H1 (cell line): ENCODE results near the gene SOX2. TPM values are rescaled to one million over a fixed set of nuclear protein-coding genes. Genes with fewer than 3 reads are reported as not detected.

Experiments
- CTCF ChIA-PET: fragments of 300-600 bp; sonication (Branson Sonifier 250); formaldehyde crosslinking; loops from one replicate; lab custom pipeline; 2021; ENCODE audit not compliant: partially characterized antibody; lab: Charles Lee
- POLR2A ChIA-PET: fragments of 300-600 bp; sonication (Branson Sonifier 250); formaldehyde crosslinking; loops from one replicate; lab custom pipeline; 2021; ENCODE audit warnings: inconsistent platforms; ENCODE audit not compliant: partially characterized antibody; lab: Charles Lee
- DNase-seq, 2 experiments: peaks; one replicate each; pipeline versions ENCODE4 v3.0.0 to v3.0.0-alpha.2; 2010 to 2022; ENCODE audit warnings: low spot score in 2 of 2, low read depth in 1 of 2, mixed read lengths in 1 of 2
- FAIRE-seq: peaks from 2 replicates; lab custom pipeline; 2011; peaks lifted over from hg19 to GRCh38; lab: Jason Lieb, UNC
- H2AFZ ChIP-seq: 2 replicates; pipeline ENCODE4 v1.8.1; 2012; ENCODE audit warnings: low read length, inconsistent platforms
- H2AK5ac ChIP-seq: 2 replicates; pipeline ENCODE4 v1.6.1; 2013; ENCODE audit warnings: low read depth, low read length
- H2BK120ac ChIP-seq: replicated peaks from 2 replicates; pipeline ENCODE3; 2013; ENCODE audit warnings: low read depth, low read length, inconsistent platforms
- H2BK12ac ChIP-seq: 2 replicates; pipeline ENCODE4 v1.6.1; 2013; ENCODE audit warnings: low read depth, low read length
- H2BK15ac ChIP-seq: 2 replicates; pipeline ENCODE4 v1.6.1; 2013; ENCODE audit warnings: low read length
- H2BK20ac ChIP-seq: 2 replicates; pipeline ENCODE4 v1.6.1; 2013; ENCODE audit warnings: low read length
- H2BK5ac ChIP-seq: 2 replicates; pipeline ENCODE4 v1.6.1; 2013; ENCODE audit warnings: low read depth, low read length
- H3K14ac ChIP-seq: 2 replicates; pipeline ENCODE4 v1.6.1; 2013; ENCODE audit warnings: inconsistent platforms; ENCODE audit not compliant: insufficient read length
- H3K18ac ChIP-seq: 2 replicates; pipeline ENCODE4 v1.6.1; 2013; ENCODE audit warnings: low read length; ENCODE audit errors: extremely low read depth
- H3K23ac ChIP-seq: 2 replicates; pipeline ENCODE4 v1.6.1; 2013; ENCODE audit warnings: inconsistent platforms; ENCODE audit not compliant: insufficient read length
- H3K23me2 ChIP-seq: 2 replicates; pipeline ENCODE4 v1.6.1; 2013; ENCODE audit warnings: low read depth, low read length
- H3K27ac ChIP-seq: 2 replicates; pipeline ENCODE4 v1.6.1; 2011; ENCODE audit warnings: low read depth, low read length, inconsistent platforms
- H3K27me3 ChIP-seq, 4 experiments: replicated peaks in 1 of 4; 1 replicate in 1 of 4; 2 replicates in 3 of 4; pipeline versions ENCODE4 v1.6.1 to v1.8.1; 2011 to 2013; ENCODE audit warnings: low read length in 3 of 4, mild to moderate bottlenecking in 3 of 4, inconsistent platforms in 2 of 4, mixed read lengths in 2 of 4, moderate library complexity in 1 of 4; ENCODE audit not compliant: control insufficient read depth in 3 of 4, insufficient read depth in 3 of 4; ENCODE audit errors: extremely low read depth in 1 of 4
- H3K36me3 ChIP-seq, 4 experiments: 2 replicates each; pipeline versions ENCODE4 v1.6.1 to v1.8.1; 2011 to 2013; ENCODE audit warnings: mild to moderate bottlenecking in 4 of 4, low read length in 3 of 4, moderate library complexity in 2 of 4, control low read depth in 1 of 4, inconsistent platforms in 1 of 4; ENCODE audit not compliant: insufficient read depth in 4 of 4, control insufficient read depth in 2 of 4
- H3K4ac ChIP-seq: replicated peaks from 2 replicates; pipeline ENCODE3; 2013; ENCODE audit warnings: low read length, low read depth, mixed read lengths, inconsistent platforms; ENCODE audit not compliant: insufficient read length
- H3K4me1 ChIP-seq, 4 experiments: replicated peaks in 1 of 4; 1 replicate in 1 of 4; 2 replicates in 3 of 4; pipeline versions ENCODE4 v1.6.1 to v1.8.1; 2011 to 2013; ENCODE audit warnings: low read length in 3 of 4, inconsistent platforms in 2 of 4, mixed read lengths in 1 of 4; ENCODE audit not compliant: insufficient read depth in 4 of 4, control insufficient read depth in 3 of 4
- H3K4me2 ChIP-seq, 2 experiments: 2 replicates each; pipeline versions ENCODE4 v1.6.1 to v1.8.1; 2011 to 2013; ENCODE audit warnings: low read depth in 2 of 2, low read length in 2 of 2, control low read depth in 1 of 2, inconsistent platforms in 1 of 2, mild to moderate bottlenecking in 1 of 2; ENCODE audit not compliant: insufficient read depth in 1 of 2
- H3K4me3 ChIP-seq, 4 experiments: fragments of 200-600, 300-600 bp in 1 of 4; sonication (generic), shearing (Covaris generic), sonication (Bioruptor Twin) in 1 of 4; 2 replicates each; pipeline versions ENCODE4 v1.5.1 to v1.8.1; 2011 to 2016; ENCODE audit warnings: low read length in 4 of 4, low read depth in 3 of 4, control low read depth in 2 of 4, inconsistent platforms in 2 of 4, mild to moderate bottlenecking in 2 of 4, mixed read lengths in 1 of 4, moderate library complexity in 1 of 4; ENCODE audit not compliant: insufficient read depth in 2 of 4; ENCODE audit errors: extremely low read depth in 1 of 4
- H3K56ac ChIP-seq: replicated peaks from 2 replicates; pipeline ENCODE3; 2013; ENCODE audit warnings: low read depth, mild to moderate bottlenecking, mixed read lengths, low read length, inconsistent platforms; ENCODE audit not compliant: insufficient read length
- H3K79me1 ChIP-seq: 2 replicates; pipeline ENCODE4 v1.6.1; 2013; ENCODE audit warnings: low read depth, low read length, control low read depth
- H3K79me2 ChIP-seq, 2 experiments: 2 replicates each; pipeline versions ENCODE4 v1.6.1 to v1.8.1; 2012 to 2013; ENCODE audit warnings: low read length in 2 of 2, mild to moderate bottlenecking in 2 of 2, inconsistent platforms in 1 of 2; ENCODE audit not compliant: insufficient read depth in 2 of 2, control insufficient read depth in 1 of 2
- H3K9ac ChIP-seq, 4 experiments: replicated peaks in 1 of 4; 1 replicate in 1 of 4; 2 replicates in 3 of 4; pipeline versions ENCODE4 v1.6.1 to v1.8.1; 2011 to 2013; ENCODE audit warnings: low read depth in 3 of 4, low read length in 3 of 4, control low read depth in 2 of 4, mild to moderate bottlenecking in 2 of 4, moderate library complexity in 2 of 4, inconsistent platforms in 1 of 4; ENCODE audit errors: extremely low read depth in 1 of 4
- H3K9me3 ChIP-seq, 2 experiments: 2 replicates each; pipeline versions ENCODE4 v1.6.1 to v1.8.1; 2012 to 2013; ENCODE audit warnings: mild to moderate bottlenecking in 2 of 2, moderate library complexity in 2 of 2, control low read depth in 1 of 2, inconsistent platforms in 1 of 2, low read depth in 1 of 2, low read length in 1 of 2, mixed read lengths in 1 of 2; ENCODE audit not compliant: insufficient read depth in 2 of 2
- H4K20me1 ChIP-seq, 2 experiments: replicated peaks in 1 of 2; 2 replicates each; pipeline versions ENCODE3 to v1.8.1; 2011 to 2013; ENCODE audit warnings: inconsistent platforms in 2 of 2, low read length in 2 of 2, mild to moderate bottlenecking in 1 of 2; ENCODE audit not compliant: insufficient read depth in 2 of 2, control insufficient read depth in 1 of 2
- H4K5ac ChIP-seq: 2 replicates; pipeline ENCODE4 v1.6.1; 2013; ENCODE audit warnings: low read length, low read depth, mixed read lengths, inconsistent platforms; ENCODE audit not compliant: insufficient read length
- H4K8ac ChIP-seq: 2 replicates; pipeline ENCODE4 v1.8.0; 2013; ENCODE audit warnings: mild to moderate bottlenecking, moderate library complexity, low read length, inconsistent platforms; ENCODE audit not compliant: insufficient read depth; ENCODE audit errors: extremely low read depth
- H4K91ac ChIP-seq: replicated peaks from 2 replicates; pipeline ENCODE3; 2013; ENCODE audit warnings: low read length, mixed read lengths, inconsistent platforms; ENCODE audit not compliant: insufficient read length
- KDM4A ChIP-seq: IDR thresholded peaks from one replicate; pipeline ENCODE4 v1.7.1; 2012; ENCODE audit warnings: low read depth, mild to moderate bottlenecking, moderate library complexity, low read length, inconsistent platforms; ENCODE audit not compliant: severe bottlenecking
- TBP ChIP-seq: IDR thresholded peaks from 2 replicates; pipeline ENCODE4 v1.6.1; 2011; ENCODE audit warnings: low read depth, low read length, improper control_type of control experiment
- WGBS, 2 experiments: shearing (Covaris generic) in 1 of 2; methylation state at CpG; one replicate each; pipeline versions ENCODE4 v1.1.6 to v1.1.7; 2013 to 2015; ENCODE audit warnings: low lambda C conversion rate in 2 of 2, mixed read lengths in 2 of 2, inconsistent platforms in 1 of 2, low coverage in 1 of 2, missing lambda C conversion rate in 1 of 2; ENCODE audit not compliant: insufficient replicate concordance in 2 of 2, insufficient coverage in 1 of 2, insufficient read length in 1 of 2; ENCODE audit errors: extremely low coverage in 1 of 2, missing lambda C conversion rate in 1 of 2; 5-methylcytosine and 5-hydroxymethylcytosine counted together
- polyA plus RNA-seq, 7 experiments: library from polyadenylated mRNA; depleted of rRNA in 3 of 7; stranded (reverse) in 5 of 7; unstranded in 2 of 7; fragments of >200 nt in 5 of 7; fragments of 200-250 nt in 2 of 7; gene quantifications; 1 replicate in 5 of 7; 2 replicates in 1 of 7; 4 replicates in 1 of 7; pipeline versions ENCODE4 v1.2.1 to v1.2.3, GENCODE V29; 2011 to 2013; ENCODE audit warnings: missing spikeins in 2 of 7, mixed read lengths in 2 of 7
- total RNA-seq: library from RNA; stranded (reverse); fragmentation: NEBNext Ultra II Directional; extraction: Animal tissue kit (Norgen Biotek cat#: 25700); gene quantifications from 2 replicates; pipeline ENCODE4 v1.2.1, GENCODE V29; 2021

Gene SOX2
- total and polyA plus RNA-seq, 2 of the 8 experiments (the other 6 are each of a cell fraction or from before 2014, with no cell fraction given) = 149 to 247 TPM

- no peak overlapping the region for H2BK12ac ChIP-seq
- H2BK20ac ChIP-seq = no peak overlapping the region
- no peak overlapping the region for H2BK15ac ChIP-seq
- H3K23ac ChIP-seq = no peak overlapping the region
- H2BK5ac ChIP-seq = no peak overlapping the region
- H3K4ac ChIP-seq = no peak overlapping the region
- WGBS, 2 experiments = 92% methylated on average over 5 of the region's 6 CpGs; no CpG with 5 or more reads in 1 of the 2 experiments
- no peak overlapping the region for H4K5ac ChIP-seq
- no peak overlapping the region for H2BK120ac ChIP-seq
- H3K9me3 ChIP-seq = no peaks in the 10 kb centered on the region
- TF ChIP-seq TBP = no peak
- no peak for TF ChIP-seq KDM4A
- TF ChIP-seq, all 59 proteins: peak for 0
- Histone ChIP-seq H3K56ac (no peak overlapping the region), H3K79me1 (no peaks in the 10 kb centered on the region), H4K8ac (no peak overlapping the region), H3K4me1 (peaks cover 0 to 7% (median 0%) of the 10 kb centered on the region in 4 experiments; a peak in 1 of 7 replicates), H3K79me2 (no peaks in the 10 kb centered on the region), H3K9ac (no peak overlapping the region), H3K18ac (no peak overlapping the region), H3K36me3 (no peaks in the 10 kb centered on the region), H4K91ac (no peak overlapping the region), H3K4me3 (no peak overlapping the region), H3K4me2 (no peak overlapping the region), H3K23me2 (no peaks in the 10 kb centered on the region), H4K20me1 (no peaks in the 10 kb centered on the region), H2AK5ac (no peak overlapping the region), H2AFZ (no peak overlapping the region), H3K27me3 (no peaks in the 10 kb centered on the region), H3K14ac (no peak overlapping the region), H3K27ac (no peak overlapping the region)
- CTCF ChIA-PET = interaction anchor here (0.7 kb wide), 1 partner anchor 10 kb away, joined by 3 read pairs; no protein-coding TSS in a partner anchor
- POLR2A ChIA-PET = no interaction called here
- DNase-seq (no peak), FAIRE-seq (no peak)
These were observed 50.2 kb downstream of the SOX2 start for GRCh38 chr3:181761906-181762305.
